Astrocyte (in vitro differentiated cells and primary cell): ENCODE results near the gene PDE1A.

Source experiments
- CTCF ChIP-seq: IDR thresholded peaks from 2 replicates; pipeline ENCODE4 v1.5.1; 2011; ENCODE audit warnings: low read depth, mild to moderate bottlenecking, inconsistent platforms, low read length, moderate library complexity; ENCODE audit not compliant: insufficient read depth
- EZH2 ChIP-seq: IDR thresholded peaks from 2 replicates; pipeline ENCODE4 v1.6.1; 2012; ENCODE audit warnings: mild to moderate bottlenecking, low read length, inconsistent platforms; ENCODE audit not compliant: insufficient read depth

GRCh38 chr2:182245963-182246362, 180.9 kb downstream of the PDE1A start:
- TF ChIP-seq EZH2 (no peak), CTCF (no peak)
